HCT116 (cell line): ENCODE data around the gene TMEM143. TPM values are rescaled to one million over a fixed set of nuclear protein-coding genes. Genes with fewer than 3 reads are reported as not detected.

Experiments
- ATAC-seq: fragments of 200-7000 bp; cut with Tn5 transposase; 2 replicates; pipeline ENCODE4 v1.9.1; 2020; ENCODE audit warnings: mild to moderate bottlenecking, moderate library complexity
- BruUV-seq: library from RNA; stranded (reverse); fragments of 400-500 nt; replicated peaks from 2 replicates; lab custom pipeline; 2021; lab: Mats Ljungman, UMichigan
- CTCF ChIA-PET: fragments of 300-600 bp; sonication (Branson Sonifier 250); formaldehyde crosslinking; loops from one replicate; lab custom pipeline; 2021; ENCODE audit warnings: antibody characterized with exemption; lab: Charles Lee
- POLR2A ChIA-PET: fragments of 300-600, 350-600 bp; sonication (Branson Sonifier 250); formaldehyde crosslinking; loops from one replicate; lab custom pipeline; 2021; ENCODE audit warnings: antibody characterized with exemption; lab: Charles Lee
- RAD21 ChIA-PET, 2 experiments: fragments of 300-600 bp; sonication (Branson Sonifier 250); formaldehyde crosslinking; loops; one replicate each; lab custom pipeline; 2023; ENCODE audit warnings: low total read pairs in 2 of 2; ENCODE audit not compliant: uncharacterized antibody in 2 of 2, unreplicated experiment in 2 of 2, low non-redundant PET in 1 of 2; lab: Charles Lee
- DNase-seq: peaks from one replicate; pipeline ENCODE4 v3.0.0-alpha.2; 2010; ENCODE audit warnings: low read depth, low spot score
- H2AFZ ChIP-seq: fragments of 200-600 bp; shearing (Covaris generic), sonication (generic); 2 replicates; pipeline ENCODE4 v1.6.1; 2017; ENCODE audit warnings: low read depth, mixed run types, mixed read lengths, antibody characterized with exemption, low read length; ENCODE audit not compliant: poor library complexity, severe bottlenecking
- H3K27ac ChIP-seq: 2 replicates; pipeline ENCODE4 v1.5.1; 2012; ENCODE audit warnings: low read depth, low read length
- H3K27me3 ChIP-seq: fragments of 200-600 bp; sonication (generic); 2 replicates; pipeline ENCODE4 v1.6.1; 2016; ENCODE audit warnings: mixed run types, low read length, mixed read lengths; ENCODE audit not compliant: insufficient read depth
- H3K36me3 ChIP-seq, 2 experiments: fragments of 200-500 bp in 1 of 2; fragments of 200-600 bp in 1 of 2; sonication (Bioruptor generic) in 1 of 2; sonication (generic) in 1 of 2; 2 replicates each; pipeline versions ENCODE4 v1.5.1 to v1.6.1; 2014 to 2016; ENCODE audit warnings: low read length in 2 of 2, inconsistent platforms in 1 of 2, mixed read lengths in 1 of 2, mixed run types in 1 of 2; ENCODE audit not compliant: insufficient read depth in 2 of 2, control insufficient read depth in 1 of 2
- H3K4me1 ChIP-seq, 2 experiments: fragments of 200-600 bp in 1 of 2; sonication (generic) in 1 of 2; 2 replicates each; pipeline versions ENCODE4 v1.5.1 to v1.6.1; 2012 to 2017; ENCODE audit warnings: low read length in 2 of 2, inconsistent platforms in 1 of 2, mild to moderate bottlenecking in 1 of 2, mixed read lengths in 1 of 2, mixed run types in 1 of 2, moderate library complexity in 1 of 2; ENCODE audit not compliant: insufficient read depth in 2 of 2, control insufficient read depth in 1 of 2
- H3K4me2 ChIP-seq: fragments of 200-600 bp; sonication (generic); 2 replicates; pipeline ENCODE4 v1.6.1; 2017; ENCODE audit warnings: mixed run types, low read length, mixed read lengths
- H3K4me3 ChIP-seq, 2 experiments: fragments of 200-600 bp in 1 of 2; sonication (generic) in 1 of 2; replicated peaks in 1 of 2; 2 replicates each; pipeline ENCODE4 v1.5.1; 2011 to 2016; ENCODE audit warnings: low read length in 2 of 2, control low read depth in 1 of 2, low read depth in 1 of 2, mild to moderate bottlenecking in 1 of 2, mixed read lengths in 1 of 2, mixed run types in 1 of 2
- H3K79me2 ChIP-seq: fragments of 200-600 bp; sonication (generic); 2 replicates; pipeline ENCODE4 v1.6.1; 2017; ENCODE audit warnings: mild to moderate bottlenecking, mixed run types, low read length, moderate library complexity, mixed read lengths; ENCODE audit not compliant: insufficient read depth
- H3K9ac ChIP-seq: fragments of 200-600 bp; sonication (generic); 2 replicates; pipeline ENCODE4 v1.6.1; 2016; ENCODE audit warnings: low read length, mixed read lengths
- H3K9me2 ChIP-seq: fragments of 200-600 bp; sonication (generic), shearing (Covaris generic); 2 replicates; pipeline ENCODE4 v1.6.1; 2017; ENCODE audit warnings: mixed run types, mild to moderate bottlenecking, moderate library complexity; ENCODE audit not compliant: insufficient read depth
- H3K9me3 ChIP-seq, 2 experiments: fragments of 200-500 bp in 1 of 2; fragments of 200-600 bp in 1 of 2; sonication (Bioruptor generic) in 1 of 2; sonication (generic) in 1 of 2; 2 replicates each; pipeline ENCODE4 v1.6.1; 2014 to 2017; ENCODE audit warnings: low read length in 2 of 2, mixed read lengths in 2 of 2, inconsistent platforms in 1 of 2, low read depth in 1 of 2, mild to moderate bottlenecking in 1 of 2, mixed run types in 1 of 2, moderate library complexity in 1 of 2; ENCODE audit not compliant: control insufficient read depth in 1 of 2, insufficient read depth in 1 of 2
- H4K20me1 ChIP-seq: fragments of 200-600 bp; sonication (generic), shearing (Covaris generic); 2 replicates; pipeline ENCODE4 v1.6.1; 2017; ENCODE audit warnings: mixed run types, mild to moderate bottlenecking, moderate library complexity; ENCODE audit not compliant: insufficient read depth
- CBX3 ChIP-seq: IDR thresholded peaks from 2 replicates; pipeline ENCODE4 v1.6.1; 2012; ENCODE audit warnings: low read depth
- CEBPB ChIP-seq: IDR thresholded peaks from 2 replicates; pipeline ENCODE4 v1.6.1; 2012; ENCODE audit warnings: low read depth
- FOSL1 ChIP-seq: IDR thresholded peaks from 2 replicates; pipeline ENCODE4 v1.6.1; 2012; ENCODE audit warnings: low read depth
- JUND ChIP-seq: IDR thresholded peaks from 2 replicates; pipeline ENCODE4 v1.6.1; 2012
- POLR2A ChIP-seq: IDR thresholded peaks from 2 replicates; pipeline ENCODE4 v1.7.0; 2011; ENCODE audit warnings: borderline replicate concordance; ENCODE audit not compliant: insufficient read depth, insufficient read length; ENCODE audit errors: extremely low read depth
- RAD21 ChIP-seq: IDR thresholded peaks from 2 replicates; pipeline ENCODE4 v1.6.1; 2012; ENCODE audit warnings: low read depth, mild to moderate bottlenecking
- SP1 ChIP-seq: IDR thresholded peaks from 2 replicates; pipeline ENCODE4 v1.6.1; 2012; ENCODE audit warnings: low read depth
- SRF ChIP-seq: IDR thresholded peaks from 2 replicates; pipeline ENCODE4 v1.6.1; 2012; ENCODE audit warnings: low read depth
- YY1 ChIP-seq: IDR thresholded peaks from 2 replicates; pipeline ENCODE4 v1.6.1; 2011; ENCODE audit warnings: low read length, low read depth, moderate library complexity, mild to moderate bottlenecking; ENCODE audit not compliant: insufficient replicate concordance; ENCODE audit errors: extremely low read depth
- intact Hi-C: fragments of 100-400 bp; cut with micrococcal nuclease; formaldehyde crosslinking; loops from 2 replicates; pipeline ENCODE4 v1.10.0; 2022
- total RNA-seq: library from RNA; stranded (reverse); gene quantifications from one replicate; pipeline ENCODE4 v1.2.1, GENCODE V29; 2021; ENCODE audit not compliant: unreplicated experiment
- TF ChIP-seq, protein P1 (sequence below), 3 experiments: fragments of 200-600 bp in 1 of 3; sonication (generic) in 1 of 3; IDR thresholded peaks in 2 of 3; conservative IDR thresholded peaks in 1 of 3; 2 replicates each; pipeline ENCODE4 v1.5.1; 2012 to 2017; ENCODE audit warnings: low read depth in 2 of 3, low read length in 2 of 3, antibody characterized with exemption in 1 of 3, borderline replicate concordance in 1 of 3, control low read depth in 1 of 3, mild to moderate bottlenecking in 1 of 3, mixed read lengths in 1 of 3, mixed run types in 1 of 3, moderate library complexity in 1 of 3; ENCODE audit not compliant: insufficient read depth in 1 of 3
- TF ChIP-seq, protein P2 (sequence below): IDR thresholded peaks from 2 replicates; pipeline ENCODE4 v1.6.1; 2012; ENCODE audit warnings: low read depth

TMEM143 gene
- total RNA-seq, 1 experiment from 2014 or later, result 13.2 TPM

DNA sequence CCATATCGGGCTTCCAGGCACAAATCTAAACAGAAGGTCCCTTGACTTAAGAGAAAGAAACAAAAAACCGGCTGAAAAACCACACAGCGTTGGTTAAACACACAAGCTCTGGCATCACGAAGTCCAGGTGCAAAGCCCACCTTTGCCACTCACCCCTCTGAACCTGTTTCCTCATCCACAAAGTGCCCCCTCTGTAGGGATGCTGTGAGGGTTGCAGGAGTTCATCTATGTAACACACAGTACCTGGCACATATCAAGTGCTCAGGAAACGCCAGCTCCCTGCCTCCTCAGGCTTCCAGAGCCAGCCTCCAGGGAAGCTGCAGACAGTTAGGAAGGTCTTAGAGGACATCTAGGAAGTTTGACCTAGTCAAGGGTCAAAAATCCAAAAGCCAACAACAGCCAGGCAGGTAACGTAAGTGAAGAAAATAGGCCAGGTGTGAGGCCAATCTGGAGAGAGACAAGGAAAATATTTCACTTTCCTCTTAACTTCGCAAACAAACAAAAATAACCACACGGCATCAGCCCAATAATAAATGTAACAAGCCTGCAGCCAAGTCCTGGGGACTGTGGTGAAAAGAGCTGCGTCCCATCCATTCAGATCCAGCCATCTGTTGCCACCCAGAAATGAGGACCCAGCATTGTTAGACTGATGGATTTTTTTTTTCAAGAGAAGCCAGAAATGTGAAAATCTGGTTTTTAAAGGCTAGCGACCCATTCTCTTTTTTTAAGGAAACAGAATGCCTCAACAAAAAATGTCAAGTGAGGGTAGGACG lies 17.6 kb upstream of the TMEM143 start:
- POLR2A ChIA-PET, result interaction anchor here (0.7 to 0.8 kb wide), 2 partner anchors 10 to 238 kb away, joined by 6 read pairs; partner anchors contain the start of genes KDELR1, RPL18 and SPHK2

More for the DNA sequence above, 17.6 kb upstream of the TMEM143 start:
- no peak; the same call in 1 of the 2 replicates for ATAC-seq
- peaks cover 27 to 34% of the 10 kb centered on the region in 2 experiments; a peak in 3 of 4 replicates for H3K36me3 ChIP-seq
- no peak overlapping the region for H3K4me2 ChIP-seq
- H3K27ac ChIP-seq, result no peak overlapping the region
- H3K27me3 ChIP-seq, result no peaks in the 10 kb centered on the region
- BruUV-seq, result no TSS peak
- no peaks in the 10 kb centered on the region for H4K20me1 ChIP-seq
- no peak overlapping the region for H2AFZ ChIP-seq
- H3K4me1 ChIP-seq, result peaks cover 13 to 21% of the 10 kb centered on the region in 2 experiments; a peak in 3 of 4 replicates
- no peaks in the 10 kb centered on the region for H3K9me3 ChIP-seq
- no peak overlapping the region for H3K4me3 ChIP-seq
- H3K9ac ChIP-seq, result no peak overlapping the region
- ChIA-PET CTCF (interaction anchor here (1.0 kb wide), 1 partner anchor 10 kb away, joined by 3 read pairs; the partner anchor contains the start of gene KDELR1), RAD21 (no interaction called here)
- H3K79me2 ChIP-seq, result no peaks in the 10 kb centered on the region
- DNase-seq, result no peak
- no peaks in the 10 kb centered on the region for H3K9me2 ChIP-seq
- intact Hi-C loops, result no loop called here
- TF ChIP-seq CEBPB, result no peak
- TF ChIP-seq RAD21, result no peak
- TF ChIP-seq, protein P1, sequence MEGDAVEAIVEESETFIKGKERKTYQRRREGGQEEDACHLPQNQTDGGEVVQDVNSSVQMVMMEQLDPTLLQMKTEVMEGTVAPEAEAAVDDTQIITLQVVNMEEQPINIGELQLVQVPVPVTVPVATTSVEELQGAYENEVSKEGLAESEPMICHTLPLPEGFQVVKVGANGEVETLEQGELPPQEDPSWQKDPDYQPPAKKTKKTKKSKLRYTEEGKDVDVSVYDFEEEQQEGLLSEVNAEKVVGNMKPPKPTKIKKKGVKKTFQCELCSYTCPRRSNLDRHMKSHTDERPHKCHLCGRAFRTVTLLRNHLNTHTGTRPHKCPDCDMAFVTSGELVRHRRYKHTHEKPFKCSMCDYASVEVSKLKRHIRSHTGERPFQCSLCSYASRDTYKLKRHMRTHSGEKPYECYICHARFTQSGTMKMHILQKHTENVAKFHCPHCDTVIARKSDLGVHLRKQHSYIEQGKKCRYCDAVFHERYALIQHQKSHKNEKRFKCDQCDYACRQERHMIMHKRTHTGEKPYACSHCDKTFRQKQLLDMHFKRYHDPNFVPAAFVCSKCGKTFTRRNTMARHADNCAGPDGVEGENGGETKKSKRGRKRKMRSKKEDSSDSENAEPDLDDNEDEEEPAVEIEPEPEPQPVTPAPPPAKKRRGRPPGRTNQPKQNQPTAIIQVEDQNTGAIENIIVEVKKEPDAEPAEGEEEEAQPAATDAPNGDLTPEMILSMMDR (IDR thresholded peaks at IDR 0.05 in 2 of 3, conservative IDR thresholded peaks at IDR 0.05 in 1 of 3; ENCODE audit: borderline replicate concordance in 1 of 3, insufficient read depth in 1 of 3, low read depth in 2 of 3, low read length in 2 of 3), result no peak
- no peak for TF ChIP-seq YY1
- no peak for TF ChIP-seq CBX3
- TF ChIP-seq POLR2A, result no peak
- TF ChIP-seq JUND, result no peak
- no peak for TF ChIP-seq SRF
- no peak for TF ChIP-seq SP1
- TF ChIP-seq, protein P2, sequence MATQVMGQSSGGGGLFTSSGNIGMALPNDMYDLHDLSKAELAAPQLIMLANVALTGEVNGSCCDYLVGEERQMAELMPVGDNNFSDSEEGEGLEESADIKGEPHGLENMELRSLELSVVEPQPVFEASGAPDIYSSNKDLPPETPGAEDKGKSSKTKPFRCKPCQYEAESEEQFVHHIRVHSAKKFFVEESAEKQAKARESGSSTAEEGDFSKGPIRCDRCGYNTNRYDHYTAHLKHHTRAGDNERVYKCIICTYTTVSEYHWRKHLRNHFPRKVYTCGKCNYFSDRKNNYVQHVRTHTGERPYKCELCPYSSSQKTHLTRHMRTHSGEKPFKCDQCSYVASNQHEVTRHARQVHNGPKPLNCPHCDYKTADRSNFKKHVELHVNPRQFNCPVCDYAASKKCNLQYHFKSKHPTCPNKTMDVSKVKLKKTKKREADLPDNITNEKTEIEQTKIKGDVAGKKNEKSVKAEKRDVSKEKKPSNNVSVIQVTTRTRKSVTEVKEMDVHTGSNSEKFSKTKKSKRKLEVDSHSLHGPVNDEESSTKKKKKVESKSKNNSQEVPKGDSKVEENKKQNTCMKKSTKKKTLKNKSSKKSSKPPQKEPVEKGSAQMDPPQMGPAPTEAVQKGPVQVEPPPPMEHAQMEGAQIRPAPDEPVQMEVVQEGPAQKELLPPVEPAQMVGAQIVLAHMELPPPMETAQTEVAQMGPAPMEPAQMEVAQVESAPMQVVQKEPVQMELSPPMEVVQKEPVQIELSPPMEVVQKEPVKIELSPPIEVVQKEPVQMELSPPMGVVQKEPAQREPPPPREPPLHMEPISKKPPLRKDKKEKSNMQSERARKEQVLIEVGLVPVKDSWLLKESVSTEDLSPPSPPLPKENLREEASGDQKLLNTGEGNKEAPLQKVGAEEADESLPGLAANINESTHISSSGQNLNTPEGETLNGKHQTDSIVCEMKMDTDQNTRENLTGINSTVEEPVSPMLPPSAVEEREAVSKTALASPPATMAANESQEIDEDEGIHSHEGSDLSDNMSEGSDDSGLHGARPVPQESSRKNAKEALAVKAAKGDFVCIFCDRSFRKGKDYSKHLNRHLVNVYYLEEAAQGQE, result no peak
- TF ChIP-seq FOSL1, result no peak
